Endothelial cell of umbilical vein (primary cell): ENCODE results near the gene YEATS4. TPM values are rescaled to one million over a fixed set of nuclear protein-coding genes. Genes with fewer than 3 reads are reported as not detected.

Experiments used
- Bru-seq: library from RNA; stranded (reverse); fragments of 400-500 nt; gene quantifications from one replicate; lab custom pipeline; 2021; lab: Mats Ljungman, UMichigan
- BruChase-seq, 2 experiments: library from RNA; stranded (reverse); fragments of 400-500 nt; gene quantifications; one replicate each; lab custom pipeline; 2021; lab: Mats Ljungman, UMichigan
- BruUV-seq: library from RNA; stranded (reverse); fragments of 400-500 nt; replicated peaks from 2 replicates; lab custom pipeline; 2021; lab: Mats Ljungman, UMichigan
- CTCF ChIA-PET: fragments of 300-600, 350-600 bp; sonication (Branson Sonifier 250); formaldehyde crosslinking; loops from one replicate; lab custom pipeline; 2021; ENCODE audit warnings: antibody characterized with exemption, inconsistent platforms; lab: Charles Lee
- POLR2A ChIA-PET: fragments of 300-600, 350-600 bp; sonication (Branson Sonifier 250); formaldehyde crosslinking; loops from one replicate; lab custom pipeline; 2021; ENCODE audit warnings: antibody characterized with exemption, inconsistent platforms; lab: Charles Lee
- DNase-seq: peaks from one replicate; pipeline ENCODE4 v3.0.0-alpha.2; 2011; ENCODE audit warnings: low read depth, low spot score
- FAIRE-seq: peaks from 2 replicates; lab custom pipeline; 2011; peaks lifted over from hg19 to GRCh38; lab: Jason Lieb, UNC
- H2AFZ ChIP-seq: 2 replicates; pipeline ENCODE4 v1.6.0; 2012; ENCODE audit warnings: low read depth, low read length, control low read depth, inconsistent platforms
- H3K27ac ChIP-seq: 2 replicates; pipeline ENCODE4 v1.5.1; 2011; ENCODE audit warnings: low read depth, mild to moderate bottlenecking, control low read depth, low read length, moderate library complexity; ENCODE audit not compliant: insufficient read depth
- H3K27me3 ChIP-seq, 2 experiments: 2 replicates each; pipeline versions ENCODE4 v1.6.0 to v1.6.1; 2011; ENCODE audit warnings: low read length in 2 of 2, mixed read lengths in 1 of 2; ENCODE audit not compliant: control insufficient read depth in 2 of 2, insufficient read depth in 2 of 2
- H3K36me3 ChIP-seq, 2 experiments: 2 replicates in 1 of 2; 3 replicates in 1 of 2; pipeline ENCODE4 v1.5.1; 2011; ENCODE audit warnings: low read length in 2 of 2, mild to moderate bottlenecking in 1 of 2, moderate library complexity in 1 of 2; ENCODE audit not compliant: control insufficient read depth in 2 of 2, insufficient read depth in 2 of 2; ENCODE audit errors: extremely low read depth in 1 of 2
- H3K4me1 ChIP-seq: 3 replicates; pipeline ENCODE4 v1.5.1; 2011; ENCODE audit warnings: mild to moderate bottlenecking, low read length; ENCODE audit not compliant: control insufficient read depth, insufficient read depth; ENCODE audit errors: extremely low read depth
- H3K4me2 ChIP-seq: 2 replicates; pipeline ENCODE4 v1.6.1; 2011; ENCODE audit warnings: low read length, control low read depth, mixed read lengths; ENCODE audit not compliant: insufficient read depth
- H3K4me3 ChIP-seq, 3 experiments: fragments of 200-600 bp in 1 of 3; sonication (generic), shearing (Covaris generic) in 1 of 3; replicated peaks in 1 of 3; 2 replicates each; pipeline ENCODE4 v1.5.1; 2011 to 2016; ENCODE audit warnings: control low read depth in 3 of 3, low read length in 3 of 3, mild to moderate bottlenecking in 2 of 3, inconsistent platforms in 1 of 3, low read depth in 1 of 3, moderate library complexity in 1 of 3; ENCODE audit not compliant: insufficient read depth in 1 of 3
- H3K79me2 ChIP-seq: 2 replicates; pipeline ENCODE4 v1.6.0; 2012; ENCODE audit warnings: low read length, inconsistent platforms; ENCODE audit not compliant: control insufficient read depth, insufficient read depth
- H3K9ac ChIP-seq: replicated peaks from 2 replicates; pipeline ENCODE3; 2011; ENCODE audit warnings: low read length, control low read depth; ENCODE audit not compliant: insufficient read depth; ENCODE audit errors: extremely low read depth
- H3K9me1 ChIP-seq: replicated peaks from 3 replicates; pipeline ENCODE4 v1.6.0; 2011; ENCODE audit warnings: mild to moderate bottlenecking, low read length; ENCODE audit not compliant: control insufficient read depth, insufficient read depth; ENCODE audit errors: extremely low read depth
- H3K9me3 ChIP-seq: replicated peaks from 2 replicates; pipeline ENCODE4 v1.5.1; 2012; ENCODE audit warnings: low read length, inconsistent platforms; ENCODE audit not compliant: control insufficient read depth, insufficient read depth
- H4K20me1 ChIP-seq: replicated peaks from 2 replicates; pipeline ENCODE3; 2011; ENCODE audit warnings: mild to moderate bottlenecking, low read length; ENCODE audit not compliant: control insufficient read depth, insufficient read depth; ENCODE audit errors: extremely low read depth
- CTCF ChIP-seq, 2 donors: IDR thresholded peaks; 1 replicate in 1 of 2; 2 replicates in 1 of 2; pipeline ENCODE4 v1.5.1; 2011; ENCODE audit warnings: low read length in 2 of 2, mild to moderate bottlenecking in 2 of 2, moderate library complexity in 2 of 2, control low read depth in 1 of 2, inconsistent platforms in 1 of 2, low read depth in 1 of 2; ENCODE audit not compliant: insufficient read depth in 1 of 2; ENCODE audit errors: extremely low read depth in 1 of 2
- FOS ChIP-seq: IDR thresholded peaks from 2 replicates; pipeline ENCODE4 v1.6.1; 2011; ENCODE audit warnings: mild to moderate bottlenecking, low read length, moderate library complexity, borderline replicate concordance; ENCODE audit not compliant: insufficient read depth
- MAX ChIP-seq: IDR thresholded peaks from 2 replicates; pipeline ENCODE4 v1.6.1; 2011; ENCODE audit not compliant: insufficient read depth, insufficient read length
- POLR2A ChIP-seq: IDR thresholded peaks from 2 replicates; pipeline ENCODE4 v1.6.1; 2012; ENCODE audit warnings: low read depth, mild to moderate bottlenecking, control low read depth, low read length
- POLR2AphosphoS5 ChIP-seq: IDR thresholded peaks from 2 replicates; pipeline ENCODE4 v1.6.1; 2012; ENCODE audit warnings: low read depth, mild to moderate bottlenecking, control low read depth, low read length, moderate library complexity; ENCODE audit not compliant: insufficient read depth
- dilution Hi-C: fragments of 300-500 bp; cut with MboI; formaldehyde crosslinking; loops from one replicate; pipeline ENCODE4 v1.15.0; 2019; ENCODE audit warnings: low sequenced_read_pairs; ENCODE audit not compliant: extremely low pct_ligation_motif_present
- intact Hi-C: fragments of 100-400 bp; cut with micrococcal nuclease; formaldehyde crosslinking; loops from one replicate; pipeline ENCODE4 v1.10.0; 2022
- long read RNA-seq: library from polyadenylated mRNA; stranded (forward); transcript quantifications from one replicate; pipeline ENCODE4 v2.0.0, GENCODE V29; 2021
- polyA minus RNA-seq, 3 experiments: library from RNA; depleted of rRNA, polyadenylated mRNA; stranded (reverse); fragments of >200 nt; gene quantifications; 1 replicate in 1 of 3; 2 replicates in 2 of 3; pipeline ENCODE4 v1.2.3, GENCODE V29; 2011
- polyA plus RNA-seq, 4 experiments: library from polyadenylated mRNA; depleted of rRNA in 3 of 4; stranded (reverse) in 3 of 4; unstranded in 1 of 4; fragments of >200 nt; gene quantifications; 2 replicates each; pipeline versions ENCODE4 v1.2.1 to v1.2.3, GENCODE V29; 2011 to 2012; ENCODE audit warnings: missing spikeins in 1 of 4
- total RNA-seq: library from RNA; stranded (reverse); gene quantifications from 2 replicates; pipeline ENCODE4 v1.2.3, GENCODE V29; 2021

The YEATS4 gene
- total RNA-seq, result 16.5 and 16.7 TPM in 2 replicates
- 9.3 and 13.6 TPM in 2 replicates for polyA plus RNA-seq
- polyA plus RNA-seq (2011; cell fraction: cytosol; rRNA removed), result 12.2 TPM in 2 replicates
- polyA plus RNA-seq (2011; cell fraction: nucleus; rRNA removed), result 6.5 and 9.5 TPM in 2 replicates
- 12.4 and 19.3 TPM in 2 replicates for polyA plus RNA-seq (2012)
- polyA minus RNA-seq, result 3.5 and 3.7 TPM in 2 replicates
- polyA minus RNA-seq (2011; cell fraction: cytosol; rRNA and poly(A)+ RNA removed), result 26.0 TPM
- 4.0 and 11.9 TPM in 2 replicates for polyA minus RNA-seq (2011; cell fraction: nucleus; rRNA and poly(A)+ RNA removed)
- Bru-seq, nascent RNA, result percentile 84 among the genes with signal in this experiment
- BruChase-seq, experiment 1, labeled RNA remaining after a 6-hour chase, result percentile 68 among the genes with signal in this experiment
- BruChase-seq, experiment 2, labeled RNA remaining after a 2-hour chase, result percentile 67 among the genes with signal in this experiment
- long read RNA-seq, transcript YEATS4-201 (7 exons, 1,434 nt), result major isoform, 33 of 36 reads
- long read RNA-seq, partial matches to known transcripts, result 2 of 36 reads
- long read RNA-seq, other reads (novel, unspliced or antisense), result 0 of 36 reads

- ChIA-PET POLR2A (no interaction called here), CTCF (interaction anchor here (1.2 to 1.8 kb wide), 2 partner anchors 29 to 226 kb away, joined by 4 to 5 read pairs; partner anchors contain the start of gene CCT2)
- Histone ChIP-seq H3K9me1 (no peaks in the 10 kb centered on the region), H2AFZ (peak within 1 kb of the TSS; percentile 69), H3K9me3 (no peaks in the 10 kb centered on the region), H3K4me2 (peak within 1 kb of the TSS; percentile 58), H3K27ac (peak within 1 kb of the TSS; percentile 69), H3K4me3 (peak within 1 kb of the TSS; percentile 6 to 89 (median 65)), H3K4me1 (peaks cover 7% of the 10 kb centered on the region), H3K79me2 (peaks cover 8% of the 10 kb centered on the region), H3K27me3 (no peaks in the 10 kb centered on the region), H3K9ac (peak within 1 kb of the TSS; percentile 87), H4K20me1 (no peaks in the 10 kb centered on the region), H3K36me3 (no peaks in the 10 kb centered on the region)
- peak; percentile 79 for FAIRE-seq
- intact Hi-C loops, result loop anchor here (1.0 to 5.0 kb wide), 2 partner anchors 24 to 378 kb away; partner anchors contain the start of gene RAB3IP
- BruUV-seq, result TSS peak; percentile 88
- dilution Hi-C loops, result no loop called here
- peak; percentile 92 for DNase-seq
- TF ChIP-seq FOS (no peak), POLR2AphosphoS5 (peak; percentile 73), POLR2A (peak; percentile 68)
These were observed at the start of gene YEATS4 for GRCh38 chr12:69359531-69360347. Gene YEATS4, plus strand, starts transcription at chr12:69359743. Its CDS starts 230 bp downstream, at chr12:69359973.

GRCh38 chr12:69313209-69313608 is 46.3 kb upstream of the YEATS4 start:
- CTCF ChIA-PET, result no interaction called here
- H2AFZ ChIP-seq, result no peak overlapping the region
- H4K20me1 ChIP-seq, result no peaks in the 10 kb centered on the region
- no TSS peak for BruUV-seq
- no peak for TF ChIP-seq MAX
- no peak for TF ChIP-seq FOS
- TF ChIP-seq CTCF (IDR thresholded peaks at IDR 0.05; ENCODE audit: extremely low read depth in 1 of 2, insufficient read depth in 1 of 2, low read depth in 1 of 2, low read length in 2 of 2), result no peak
- TF ChIP-seq POLR2A, result no peak
- no peaks in the 10 kb centered on the region for H3K9me1 ChIP-seq
- no peak overlapping the region for H3K4me3 ChIP-seq
- H3K4me2 ChIP-seq, result no peak overlapping the region
- no peaks in the 10 kb centered on the region for H3K79me2 ChIP-seq
- H3K27ac ChIP-seq, result no peak overlapping the region
- POLR2A ChIA-PET, result no interaction called here
- no peaks in the 10 kb centered on the region for H3K27me3 ChIP-seq
- no peak for DNase-seq
- dilution Hi-C loops (no loop called here), intact Hi-C loops (no loop called here)
- H3K9ac ChIP-seq, result no peak overlapping the region
- no peak for FAIRE-seq
- H3K4me1 ChIP-seq, result no peaks in the 10 kb centered on the region
- no peaks in the 10 kb centered on the region for H3K9me3 ChIP-seq
- H3K36me3 ChIP-seq, result no peaks in the 10 kb centered on the region
